AG10803 (cell line): ENCODE measurements around the gene PRRT1B.

Experiments
- DNase-seq: peaks from one replicate; pipeline ENCODE4 v3.0.0; 2010; ENCODE audit warnings: low read depth
- H3K4me3 ChIP-seq: 2 replicates; pipeline ENCODE4 v1.5.1; 2011; ENCODE audit warnings: mild to moderate bottlenecking, low read length, control low read depth
- CTCF ChIP-seq: conservative IDR thresholded peaks from 2 replicates; pipeline ENCODE4 v1.5.1; 2011; ENCODE audit warnings: mild to moderate bottlenecking, low read length, control low read depth, inconsistent platforms

PRRT1B gene

DNA sequence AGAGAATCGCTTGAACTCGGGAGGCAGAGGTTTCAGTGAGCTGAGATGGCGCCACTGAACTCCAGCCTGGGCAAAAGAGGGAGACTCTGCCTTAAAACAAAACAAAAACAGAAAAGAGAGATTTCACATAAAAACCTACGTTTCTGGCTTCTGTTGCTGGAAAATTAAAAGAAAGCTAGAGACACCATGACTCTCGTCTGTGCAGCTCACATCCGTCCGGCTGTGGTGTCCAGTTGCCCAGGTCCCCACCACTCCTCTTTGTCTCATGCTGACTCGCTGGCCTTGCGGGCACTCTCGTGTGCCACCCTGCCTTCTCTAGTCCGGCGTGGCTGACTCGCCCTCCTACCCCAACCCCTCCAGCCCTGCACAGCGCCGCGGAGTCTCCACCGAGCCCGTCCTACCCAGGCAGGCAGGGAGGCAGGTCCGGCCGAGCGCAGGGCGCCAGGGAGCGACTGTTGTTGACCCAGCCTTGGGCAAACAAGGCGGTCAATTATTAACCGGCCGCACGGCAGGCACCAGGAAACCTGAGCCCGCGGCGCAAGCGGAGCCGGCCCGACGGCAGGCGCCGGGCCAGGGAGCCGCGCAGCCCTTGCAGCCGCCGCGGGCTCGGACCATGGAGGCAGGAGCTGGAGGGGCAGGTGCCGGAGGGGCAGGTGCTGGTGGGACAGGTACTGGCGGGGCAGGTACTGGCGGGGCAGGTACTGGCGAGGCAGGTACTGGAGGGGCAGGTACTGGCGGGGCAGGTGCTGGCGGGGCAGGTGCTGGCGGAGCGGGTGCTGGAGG, at the start of gene PRRT1B:
PRRT1B (plus strand) TSS at position 521 of the 783 bp plus-strand sequence; CDS start at position 614, 93 bp downstream.
- no peak within 1 kb of the TSS for H3K4me3 ChIP-seq
- no peak for DNase-seq
- TF ChIP-seq CTCF = no peak

- no peak for TF ChIP-seq CTCF
- DNase-seq = no peak
These were observed 49.5 kb upstream of the PRRT1B start for GRCh38 chr9:131495785-131496184.

DNA sequence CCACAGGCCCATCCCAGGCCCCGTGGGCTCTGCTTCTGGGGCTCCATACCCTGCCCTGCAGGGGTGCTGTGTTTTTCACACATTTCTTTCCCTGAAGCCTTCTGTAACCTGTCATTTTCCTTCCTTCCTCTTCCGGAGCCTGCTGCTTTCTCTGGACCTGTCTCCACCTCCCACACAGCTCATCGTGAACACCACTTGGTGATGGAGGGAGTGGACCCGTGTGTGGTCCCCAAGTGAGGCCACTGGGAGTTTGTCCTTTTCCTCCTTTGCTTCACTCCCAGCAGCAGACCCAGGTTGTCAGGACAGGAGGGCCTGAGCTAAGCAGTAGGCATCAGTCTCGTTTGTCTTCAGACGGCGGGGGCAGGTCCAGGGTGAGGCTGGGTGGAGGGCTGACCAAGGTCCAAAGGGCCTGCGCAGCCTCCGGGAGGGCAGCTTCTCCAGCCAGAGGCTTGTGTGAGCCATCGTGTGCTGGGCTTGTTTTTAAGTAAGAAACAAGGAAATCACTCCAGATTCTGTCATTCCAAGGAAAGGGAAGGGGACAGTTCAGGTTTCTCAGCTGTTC, 48.4 kb upstream of the PRRT1B start:
- TF ChIP-seq CTCF = no peak
- DNase-seq = no peak
- no peak overlapping the region for H3K4me3 ChIP-seq

More at GRCh38 chr9:131495785-131496184, 49.5 kb upstream of the PRRT1B start:
- H3K4me3 ChIP-seq = no peak overlapping the region

DNA sequence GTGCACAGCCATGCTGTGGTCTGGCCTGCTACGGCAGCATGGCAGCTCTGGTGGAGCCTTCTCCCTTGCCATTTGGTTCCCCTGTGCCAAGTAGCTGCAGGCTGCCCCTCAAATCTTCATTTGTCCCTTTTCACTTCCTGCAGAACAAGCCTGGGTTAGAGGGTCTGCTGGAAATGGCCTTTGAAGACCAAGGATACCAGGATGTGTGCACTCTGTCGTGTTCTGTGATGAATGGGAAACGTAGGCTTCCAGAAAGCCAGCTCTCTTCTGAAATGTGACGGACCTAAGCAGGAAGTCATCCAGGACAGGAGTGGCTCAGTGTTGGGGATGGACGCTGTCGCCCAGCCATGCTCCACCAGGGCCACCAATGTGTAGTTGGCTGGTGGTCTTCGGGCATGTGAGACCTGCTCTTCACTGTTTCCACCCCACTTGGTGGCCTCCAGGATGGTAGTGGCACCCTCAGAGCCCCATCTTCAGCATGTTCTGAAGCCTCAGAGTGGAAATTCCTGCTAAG, 46.0 kb upstream of the PRRT1B start:
- TF ChIP-seq CTCF = no peak
- H3K4me3 ChIP-seq = no peak overlapping the region
- no peak for DNase-seq

DNA sequence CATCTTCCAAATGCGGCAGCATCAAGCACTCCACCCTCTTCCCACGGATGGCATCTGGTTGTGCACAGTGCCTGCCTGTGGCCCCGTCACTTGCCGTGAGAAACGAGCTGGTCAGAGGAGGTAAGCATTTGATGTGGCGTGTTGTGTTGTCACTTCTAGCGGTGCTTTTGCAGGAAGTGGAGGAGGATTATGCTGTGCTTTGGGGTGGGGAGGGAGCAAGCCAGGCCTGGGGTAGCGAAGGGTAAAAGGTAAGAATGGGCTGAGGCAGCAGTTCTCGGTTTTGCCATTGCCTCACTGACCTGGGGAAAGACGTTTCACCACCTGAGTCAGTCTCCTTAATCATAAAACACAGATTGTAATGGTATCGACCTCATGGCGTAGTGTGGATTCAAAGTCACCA, 44.9 kb upstream of the PRRT1B start:
- no peak for TF ChIP-seq CTCF
- H3K4me3 ChIP-seq = no peak overlapping the region
- no peak for DNase-seq

- TF ChIP-seq CTCF = no peak
- DNase-seq = peak; percentile 70
- no peak overlapping the region for H3K4me3 ChIP-seq
These were observed 44.3 kb upstream of the PRRT1B start for GRCh38 chr9:131500939-131501541.
